OCI-LY1 (cell line): ENCODE results near the gene CLCN7.

Source experiments
- CTCF ChIP-seq: fragments of 200-600 bp; sonication (generic), shearing (Covaris generic); IDR thresholded peaks from 2 replicates; pipeline ENCODE4 v1.5.1; 2017; ENCODE audit warnings: mild to moderate bottlenecking, antibody characterized with exemption, low read length, moderate library complexity, mixed read lengths
- EZH2 ChIP-seq: fragments of 200-600 bp; sonication (generic), shearing (Covaris generic); IDR thresholded peaks from 2 replicates; pipeline ENCODE4 v1.8.0; 2017; ENCODE audit warnings: borderline replicate concordance, mixed run types, mild to moderate bottlenecking, antibody characterized with exemption, low read length, moderate library complexity, mixed read lengths

GRCh38 chr16:1495211-1495888 lies 20.5 kb upstream of the CLCN7 start:
- TF ChIP-seq CTCF (no peak), EZH2 (no peak)
